SW480 (cell line): ENCODE data around the gene RPA3.
A peak's percentile ranks its signal among the peaks of the same experiment; 100 is the strongest.

Experiments
- DNase-seq: peaks from one replicate; pipeline ENCODE4 v3.0.0-alpha.2; 2016; ENCODE audit warnings: low spot score

RPA3 gene

GRCh38 chr7:7718492-7718891, at the start of gene RPA3:
RPA3 (minus strand) TSS chr7:7718607; CDS start chr7:7640418, 78,189 bp downstream.
- no peak for DNase-seq

GRCh38 chr7:7766671-7767070, 48.3 kb upstream of the RPA3 start:
- no peak for DNase-seq

- DNase-seq: no peak
Measured at GRCh38 chr7:7765422-7765821, 47.0 kb upstream of the RPA3 start.

- no peak for DNase-seq
Measured at GRCh38 chr7:7764520-7765396, 46.4 kb upstream of the RPA3 start.

- DNase-seq: peak; percentile 16
Measured at GRCh38 chr7:7761974-7762779, 43.8 kb upstream of the RPA3 start.

GRCh38 chr7:7761340-7761973, 43.0 kb upstream of the RPA3 start:
- peak; percentile 55 for DNase-seq

- no peak for DNase-seq
Measured at GRCh38 chr7:7757576-7757975, 39.2 kb upstream of the RPA3 start.

- no peak for DNase-seq
Measured at GRCh38 chr7:7756577-7756976, 38.2 kb upstream of the RPA3 start.

GRCh38 chr7:7751243-7752092, 33.1 kb upstream of the RPA3 start:
- DNase-seq: no peak

GRCh38 chr7:7750571-7751242, 32.3 kb upstream of the RPA3 start:
- DNase-seq: no peak

- DNase-seq: no peak
Measured at GRCh38 chr7:7746458-7746857, 28.1 kb upstream of the RPA3 start.

- DNase-seq: no peak
Measured at GRCh38 chr7:7745966-7746365, 27.6 kb upstream of the RPA3 start.

GRCh38 chr7:7745258-7745657, 26.9 kb upstream of the RPA3 start:
- no peak for DNase-seq

- no peak for DNase-seq
Measured at GRCh38 chr7:7742223-7742622, 23.8 kb upstream of the RPA3 start.

GRCh38 chr7:7740037-7740355, 21.6 kb upstream of the RPA3 start:
- no peak for DNase-seq

GRCh38 chr7:7739204-7740036, 21.0 kb upstream of the RPA3 start:
- DNase-seq: no peak

- DNase-seq: no peak
Measured at GRCh38 chr7:7738622-7739021, 20.2 kb upstream of the RPA3 start.

- no peak for DNase-seq
Measured at GRCh38 chr7:7738177-7738576, 19.8 kb upstream of the RPA3 start.

- no peak for DNase-seq
Measured at GRCh38 chr7:7737674-7738073, 19.3 kb upstream of the RPA3 start.

GRCh38 chr7:7736671-7737070, 18.3 kb upstream of the RPA3 start:
- DNase-seq: no peak
